Caco-2 (cell line): ENCODE results near the gene INHBB. TPM values are rescaled to one million over a fixed set of nuclear protein-coding genes. Genes with fewer than 3 reads are reported as not detected.

Experiments used
- BruUV-seq: library from RNA; stranded (reverse); fragments of 400-500 nt; replicated peaks from 2 replicates; lab custom pipeline; 2021; lab: Mats Ljungman, UMichigan
- CTCF ChIA-PET: fragments of 300-600 bp; sonication (Branson Sonifier 250); formaldehyde crosslinking; loops from one replicate; lab custom pipeline; 2022; ENCODE audit warnings: antibody characterized with exemption; lab: Charles Lee
- POLR2A ChIA-PET: fragments of 300-600 bp; sonication (Branson Sonifier 250); formaldehyde crosslinking; loops from one replicate; lab custom pipeline; 2022; ENCODE audit warnings: antibody characterized with exemption; lab: Charles Lee
- DNase-seq, 2 experiments: peaks; one replicate each; pipeline versions ENCODE4 v3.0.0 to v3.0.0-alpha.2; 2020 to 2022
- H3K27me3 ChIP-seq: replicated peaks from 2 replicates; pipeline ENCODE4 v1.6.0; 2011; ENCODE audit warnings: low read length; ENCODE audit not compliant: control insufficient read depth, insufficient read depth
- H3K36me3 ChIP-seq: 2 replicates; pipeline ENCODE4 v1.5.1; 2011; ENCODE audit warnings: low read length; ENCODE audit not compliant: control insufficient read depth, insufficient read depth
- H3K4me1 ChIP-seq: fragments of 250-450 bp; sonication (Bioruptor Pico); 2 replicates; pipeline ENCODE4 v1.5.1; 2020; ENCODE audit warnings: mild to moderate bottlenecking
- H3K4me3 ChIP-seq: 2 replicates; pipeline ENCODE4 v1.5.1; 2011; ENCODE audit warnings: low read depth, mild to moderate bottlenecking, control low read depth, low read length
- H3K9me3 ChIP-seq: fragments of 250-450 bp; sonication (Bioruptor Pico); 2 replicates; pipeline ENCODE4 v1.5.1; 2020; ENCODE audit warnings: mild to moderate bottlenecking, moderate library complexity
- H3K27ac Mint-ChIP-seq: one replicate; pipeline ENCODE4 v1.8.0; 2022; ENCODE audit warnings: mixed read lengths; ENCODE audit not compliant: unreplicated experiment
- H3K27me3 Mint-ChIP-seq: one replicate; pipeline ENCODE4 v1.8.0; 2022; ENCODE audit warnings: mixed read lengths; ENCODE audit not compliant: insufficient read depth, unreplicated experiment
- H3K36me3 Mint-ChIP-seq: one replicate; pipeline ENCODE4 v1.8.0; 2022; ENCODE audit warnings: mild to moderate bottlenecking, mixed read lengths; ENCODE audit not compliant: insufficient read depth, unreplicated experiment
- H3K4me1 Mint-ChIP-seq: one replicate; pipeline ENCODE4 v1.8.0; 2022; ENCODE audit warnings: low read depth, mixed read lengths; ENCODE audit not compliant: unreplicated experiment
- H3K4me3 Mint-ChIP-seq: one replicate; pipeline ENCODE4 v1.8.0; 2022; ENCODE audit warnings: mild to moderate bottlenecking, moderate library complexity, mixed read lengths; ENCODE audit not compliant: unreplicated experiment
- H3K9me3 Mint-ChIP-seq: one replicate; pipeline ENCODE4 v1.8.0; 2022; ENCODE audit warnings: mixed read lengths; ENCODE audit not compliant: unreplicated experiment
- intact Hi-C: fragments of 100-400 bp; cut with micrococcal nuclease; formaldehyde crosslinking; loops from one replicate; pipeline ENCODE4 v1.10.0; 2022; ENCODE audit not compliant: unreplicated experiment
- total RNA-seq: library from RNA; stranded (reverse); gene quantifications from 2 replicates; pipeline ENCODE4 v1.2.3, GENCODE V29; 2022
- TF ChIP-seq, protein P1 (sequence below), 2 experiments: fragments of 200-600 bp in 1 of 2; IDR thresholded peaks; 1 replicate in 1 of 2; 2 replicates in 1 of 2; pipeline versions ENCODE4 v1.5.1 to v1.8.0; 2011 to 2022; ENCODE audit warnings: antibody characterized with exemption in 1 of 2, control low read depth in 1 of 2, inconsistent platforms in 1 of 2, low read depth in 1 of 2, low read length in 1 of 2, mild to moderate bottlenecking in 1 of 2, moderate library complexity in 1 of 2; ENCODE audit not compliant: insufficient read depth in 1 of 2, severe bottlenecking in 1 of 2, unreplicated experiment in 1 of 2

The INHBB gene
- total RNA-seq, 1 experiment from 2014 or later = 28.9 TPM

DNA sequence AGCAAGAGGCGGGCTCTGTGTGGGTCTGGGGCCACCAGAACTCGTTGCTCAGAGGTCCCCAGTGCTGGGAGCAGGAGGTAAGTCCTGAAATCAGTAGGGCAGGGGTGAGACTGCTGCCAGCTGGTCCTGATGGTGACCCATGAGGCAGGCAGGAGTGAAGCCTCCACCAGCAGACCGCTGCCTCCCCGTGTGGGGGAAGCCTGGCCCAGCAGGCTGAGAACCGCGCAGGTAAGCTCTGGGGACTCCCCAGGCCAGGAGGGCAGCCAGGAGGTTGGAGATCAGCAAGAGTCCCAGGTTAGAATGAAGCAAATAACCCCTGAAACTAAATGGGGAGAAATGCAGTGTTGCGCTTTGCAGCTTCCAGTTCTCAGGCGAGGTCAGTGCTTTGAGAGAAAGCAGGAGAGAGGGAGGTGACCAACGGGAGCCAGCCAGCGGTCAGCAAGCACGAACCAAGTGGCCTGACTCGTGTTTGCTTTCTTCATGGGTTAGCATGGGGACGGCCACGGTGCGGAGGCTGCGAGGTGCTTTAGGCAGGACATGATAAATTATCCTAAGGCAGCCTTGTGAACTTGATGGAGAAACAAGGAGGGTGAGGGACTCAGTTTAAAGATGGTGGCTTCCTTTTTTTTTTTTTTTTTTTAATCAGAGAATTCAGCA is 26.2 kb downstream of the INHBB start:
- ChIA-PET CTCF (no interaction called here), POLR2A (no interaction called here)
- Histone ChIP-seq H3K4me3 (no peak overlapping the region), H3K4me1 (0 out of 2 replicates have a peak, but pooled peaks cover 3% of the 10 kb centered on the region), H3K36me3 (no peaks in the 10 kb centered on the region), H3K27me3 (no peaks in the 10 kb centered on the region), H3K9me3 (no peaks in the 10 kb centered on the region)
- Mint-ChIP-seq H3K4me1 (no peaks in the 10 kb centered on the region), H3K36me3 (no peaks in the 10 kb centered on the region), H3K9me3 (no peaks in the 10 kb centered on the region), H3K27ac (no peak overlapping the region), H3K4me3 (no peak overlapping the region), H3K27me3 (no peaks in the 10 kb centered on the region)
- intact Hi-C loops = no loop called here
- TF ChIP-seq, protein P1, sequence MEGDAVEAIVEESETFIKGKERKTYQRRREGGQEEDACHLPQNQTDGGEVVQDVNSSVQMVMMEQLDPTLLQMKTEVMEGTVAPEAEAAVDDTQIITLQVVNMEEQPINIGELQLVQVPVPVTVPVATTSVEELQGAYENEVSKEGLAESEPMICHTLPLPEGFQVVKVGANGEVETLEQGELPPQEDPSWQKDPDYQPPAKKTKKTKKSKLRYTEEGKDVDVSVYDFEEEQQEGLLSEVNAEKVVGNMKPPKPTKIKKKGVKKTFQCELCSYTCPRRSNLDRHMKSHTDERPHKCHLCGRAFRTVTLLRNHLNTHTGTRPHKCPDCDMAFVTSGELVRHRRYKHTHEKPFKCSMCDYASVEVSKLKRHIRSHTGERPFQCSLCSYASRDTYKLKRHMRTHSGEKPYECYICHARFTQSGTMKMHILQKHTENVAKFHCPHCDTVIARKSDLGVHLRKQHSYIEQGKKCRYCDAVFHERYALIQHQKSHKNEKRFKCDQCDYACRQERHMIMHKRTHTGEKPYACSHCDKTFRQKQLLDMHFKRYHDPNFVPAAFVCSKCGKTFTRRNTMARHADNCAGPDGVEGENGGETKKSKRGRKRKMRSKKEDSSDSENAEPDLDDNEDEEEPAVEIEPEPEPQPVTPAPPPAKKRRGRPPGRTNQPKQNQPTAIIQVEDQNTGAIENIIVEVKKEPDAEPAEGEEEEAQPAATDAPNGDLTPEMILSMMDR (IDR thresholded peaks at IDR 0.05; ENCODE audit: insufficient read depth in 1 of 2, low read depth in 1 of 2, low read length in 1 of 2, severe bottlenecking in 1 of 2, unreplicated experiment in 1 of 2) = no peak
- DNase-seq = no peak
- BruUV-seq = no TSS peak

DNA sequence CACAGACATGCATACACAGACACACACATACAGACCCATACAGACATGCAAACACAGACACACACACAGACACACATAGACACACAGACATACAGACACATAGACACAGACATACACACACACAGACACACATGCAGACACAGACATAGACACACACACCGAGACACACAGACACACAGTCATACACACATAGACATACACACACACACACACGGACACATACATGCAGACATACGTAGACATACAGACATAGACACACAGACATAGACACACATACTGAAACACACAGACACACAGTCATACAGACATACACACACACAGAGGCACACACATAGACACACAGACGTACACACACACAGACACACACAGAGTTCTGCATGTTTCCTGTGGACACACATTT is 26.9 kb downstream of the INHBB start:
- ChIA-PET POLR2A (no interaction called here), CTCF (no interaction called here)
- BruUV-seq = no TSS peak
- Histone ChIP-seq H3K27me3 (no peaks in the 10 kb centered on the region), H3K4me1 (0 out of 2 replicates have a peak, but pooled peaks cover 3% of the 10 kb centered on the region), H3K4me3 (no peak overlapping the region), H3K9me3 (no peaks in the 10 kb centered on the region), H3K36me3 (no peaks in the 10 kb centered on the region)
- Mint-ChIP-seq H3K27ac (no peak overlapping the region), H3K4me1 (no peaks in the 10 kb centered on the region), H3K9me3 (no peaks in the 10 kb centered on the region), H3K4me3 (no peak overlapping the region), H3K27me3 (no peaks in the 10 kb centered on the region), H3K36me3 (no peaks in the 10 kb centered on the region)
- no peak for DNase-seq
- intact Hi-C loops = no loop called here
- TF ChIP-seq, protein P1 (IDR thresholded peaks at IDR 0.05; ENCODE audit: insufficient read depth in 1 of 2, low read depth in 1 of 2, low read length in 1 of 2, severe bottlenecking in 1 of 2, unreplicated experiment in 1 of 2) = no peak

DNA sequence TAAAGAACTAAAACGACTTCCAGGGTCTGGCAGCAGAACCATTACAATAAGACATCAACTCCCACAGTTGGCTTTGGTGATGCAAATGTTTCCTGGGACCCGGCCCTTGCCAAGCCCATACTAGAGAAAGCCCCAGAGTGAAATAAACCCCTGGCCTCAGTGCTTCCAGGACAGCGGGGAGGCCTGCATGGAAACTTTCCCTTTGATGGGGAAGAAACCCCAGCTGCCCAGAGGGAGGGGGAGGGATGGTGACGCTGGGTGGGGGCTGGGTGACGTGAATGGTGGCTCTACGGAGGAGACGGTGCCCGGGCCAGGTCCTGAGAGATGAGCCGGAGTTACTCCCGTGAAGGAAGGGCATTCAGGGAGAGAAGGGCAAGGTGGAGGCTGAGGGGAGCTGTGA is 27.5 kb downstream of the INHBB start:
- Histone ChIP-seq H3K36me3 (no peaks in the 10 kb centered on the region), H3K27me3 (no peaks in the 10 kb centered on the region), H3K4me1 (0 out of 2 replicates have a peak, but pooled peaks cover 3% of the 10 kb centered on the region), H3K9me3 (no peaks in the 10 kb centered on the region), H3K4me3 (no peak overlapping the region)
- TF ChIP-seq, protein P1 (IDR thresholded peaks at IDR 0.05; ENCODE audit: insufficient read depth in 1 of 2, low read depth in 1 of 2, low read length in 1 of 2, severe bottlenecking in 1 of 2, unreplicated experiment in 1 of 2) = no peak
- CTCF ChIA-PET = no interaction called here
- Mint-ChIP-seq H3K4me1 (no peaks in the 10 kb centered on the region), H3K27ac (no peak overlapping the region), H3K36me3 (no peaks in the 10 kb centered on the region), H3K27me3 (no peaks in the 10 kb centered on the region), H3K4me3 (no peak overlapping the region), H3K9me3 (no peaks in the 10 kb centered on the region)
- no TSS peak for BruUV-seq
- no peak for DNase-seq
- POLR2A ChIA-PET = no interaction called here
- intact Hi-C loops = no loop called here
